Testis (tissue), 3 donors: ENCODE results near the gene C12orf57. TPM values are rescaled to one million over a fixed set of nuclear protein-coding genes. Genes with fewer than 3 reads are reported as not detected.

Experiments used
- DNase-seq: peaks from one replicate; pipeline ENCODE4 v3.0.0-alpha.2; 2019
- H3K27ac ChIP-seq, 2 donors: fragments of 200-600 bp; sonication (generic); one replicate each; pipeline ENCODE4 v1.5.1; 2019
- H3K27me3 ChIP-seq: fragments of 200-600 bp; sonication (generic); one replicate; pipeline ENCODE4 v1.5.1; 2019
- H3K36me3 ChIP-seq: fragments of 200-600 bp; sonication (generic); one replicate; pipeline ENCODE4 v1.5.1; 2017; ENCODE audit warnings: low read depth; ENCODE audit errors: missing control alignments
- H3K4me1 ChIP-seq: fragments of 200-600 bp; sonication (generic); one replicate; pipeline ENCODE4 v1.5.1; 2019
- H3K4me3 ChIP-seq, 2 donors: fragments of 200-600 bp; sonication (generic); one replicate each; pipeline ENCODE4 v1.5.1; 2017 to 2019
- H3K9me3 ChIP-seq: fragments of 200-600 bp; sonication (generic); one replicate; pipeline ENCODE4 v1.5.1; 2017
- CTCF ChIP-seq, 3 experiments: fragments of 450-650 bp in 2 of 3; fragments of 200-600 bp in 1 of 3; sonication (generic) in 1 of 3; IDR thresholded peaks; one replicate each; pipeline ENCODE4 v1.5.1; 2016 to 2019; ENCODE audit warnings: antibody characterized with exemption in 3 of 3, mild to moderate bottlenecking in 2 of 3, moderate library complexity in 1 of 3
- POLR2A ChIP-seq: fragments of 450-650 bp; IDR thresholded peaks from one replicate; pipeline ENCODE4 v1.6.1; 2017; ENCODE audit warnings: antibody characterized with exemption, mild to moderate bottlenecking, moderate library complexity
- WGBS, 2 donors: methylation state at CpG; one replicate each; pipeline ENCODE4 v1.1.5; 2018; 5-methylcytosine and 5-hydroxymethylcytosine counted together
- intact Hi-C: fragments of 100-400 bp; cut with DNase I; formaldehyde crosslinking; loops from one replicate; pipeline ENCODE4 v1.15.1; 2023; ENCODE audit warnings: low total_unique reads
- polyA plus RNA-seq: library from polyadenylated mRNA; stranded (reverse); fragments of 350-450 nt; fragmentation: Illumina TruSeq; extraction: RNeasy Lipid Tissue Mini Kit (QIAGEN cat#74804); gene quantifications from one replicate; pipeline ENCODE4 v1.2.3, GENCODE V29; 2014; ENCODE audit warnings: low read depth, low replicate concordance; ENCODE audit not compliant: insufficient read depth
- total RNA-seq, 2 donors: library from RNA; depleted of rRNA; stranded (reverse); fragments of >200 nt; gene quantifications; one replicate each; pipeline ENCODE4 v1.2.3, GENCODE V29; 2016

The C12orf57 gene
- total and polyA plus RNA-seq, 3 donors from 2014 or later = 141 to 236 (median 143) TPM

GRCh38 chr12:6979453-6979852, 35.6 kb downstream of the C12orf57 start:
- Histone ChIP-seq H3K9me3 (no peaks in the 10 kb centered on the region), H3K36me3 (no peaks in the 10 kb centered on the region), H3K4me3 (no peak overlapping the region), H3K4me1 (no peaks in the 10 kb centered on the region), H3K27me3 (no peaks in the 10 kb centered on the region), H3K27ac (no peak overlapping the region)
- WGBS, 2 donors = 84 to 86% methylated on average over 3 of the region's 3 CpGs
- DNase-seq = no peak
- no peak for TF ChIP-seq CTCF (IDR thresholded peaks at IDR 0.05)
- TF ChIP-seq POLR2A = no peak
- intact Hi-C loops = no loop called here

GRCh38 chr12:6980075-6980474, 36.3 kb downstream of the C12orf57 start:
- Histone ChIP-seq H3K9me3 (no peaks in the 10 kb centered on the region), H3K27ac (no peak overlapping the region), H3K27me3 (no peaks in the 10 kb centered on the region), H3K36me3 (no peaks in the 10 kb centered on the region), H3K4me1 (no peaks in the 10 kb centered on the region), H3K4me3 (no peak overlapping the region)
- no peak for DNase-seq
- 84 to 98% methylated on average over 4 of the region's 4 CpGs for WGBS, 2 donors
- intact Hi-C loops = no loop called here
- no peak for TF ChIP-seq CTCF (IDR thresholded peaks at IDR 0.05)
- no peak for TF ChIP-seq POLR2A

GRCh38 chr12:6980740-6981139, 36.9 kb downstream of the C12orf57 start:
- no peaks in the 10 kb centered on the region for H3K27me3 ChIP-seq
- no peak overlapping the region for H3K27ac ChIP-seq
- DNase-seq = no peak
- H3K4me1 ChIP-seq = no peaks in the 10 kb centered on the region
- intact Hi-C loops = no loop called here
- no peaks in the 10 kb centered on the region for H3K36me3 ChIP-seq
- no peaks in the 10 kb centered on the region for H3K9me3 ChIP-seq
- no peak for TF ChIP-seq CTCF (IDR thresholded peaks at IDR 0.05)
- TF ChIP-seq POLR2A = no peak
- H3K4me3 ChIP-seq = no peak overlapping the region

GRCh38 chr12:6981152-6982052, 37.6 kb downstream of the C12orf57 start:
- WGBS, 2 donors = 83 to 95% methylated on average over 10 of the region's 10 CpGs
- Histone ChIP-seq H3K4me1 (no peaks in the 10 kb centered on the region), H3K36me3 (no peaks in the 10 kb centered on the region), H3K27me3 (no peaks in the 10 kb centered on the region), H3K4me3 (no peak overlapping the region), H3K27ac (no peak overlapping the region), H3K9me3 (no peaks in the 10 kb centered on the region)
- intact Hi-C loops = no loop called here
- no peak for DNase-seq
- TF ChIP-seq CTCF (IDR thresholded peaks at IDR 0.05) (no peak), POLR2A (no peak)

- no peak overlapping the region for H3K4me3 ChIP-seq
- no peaks in the 10 kb centered on the region for H3K27me3 ChIP-seq
- H3K36me3 ChIP-seq = no peaks in the 10 kb centered on the region
- no peaks in the 10 kb centered on the region for H3K4me1 ChIP-seq
- H3K27ac ChIP-seq = no peak overlapping the region
- no peaks in the 10 kb centered on the region for H3K9me3 ChIP-seq
- intact Hi-C loops = no loop called here
- TF ChIP-seq POLR2A (no peak), CTCF (IDR thresholded peaks at IDR 0.05) (no peak)
- WGBS, 2 donors = 86 to 93% methylated on average over 7 of the region's 7 CpGs
- DNase-seq = no peak
These were observed 38.7 kb downstream of the C12orf57 start for GRCh38 chr12:6982532-6982931.
